HCT116 (cell line): Measurements from ENCODE around the gene GOLGA6L2.

ENCODE experiments used
- ATF3 ChIP-seq: IDR thresholded peaks from 2 replicates; pipeline ENCODE4 v1.6.1; 2012
- CEBPB ChIP-seq: IDR thresholded peaks from 2 replicates; pipeline ENCODE4 v1.6.1; 2012; ENCODE audit warnings: low read depth
- CTCF ChIP-seq, 3 experiments: fragments of 200-600 bp in 1 of 3; sonication (generic) in 1 of 3; IDR thresholded peaks in 2 of 3; conservative IDR thresholded peaks in 1 of 3; 2 replicates each; pipeline ENCODE4 v1.5.1; 2012 to 2017; ENCODE audit warnings: low read depth in 2 of 3, low read length in 2 of 3, antibody characterized with exemption in 1 of 3, borderline replicate concordance in 1 of 3, control low read depth in 1 of 3, mild to moderate bottlenecking in 1 of 3, mixed read lengths in 1 of 3, mixed run types in 1 of 3, moderate library complexity in 1 of 3; ENCODE audit not compliant: insufficient read depth in 1 of 3
- ELF1 ChIP-seq: IDR thresholded peaks from 2 replicates; pipeline ENCODE4 v1.6.1; 2012; ENCODE audit warnings: low read depth, borderline replicate concordance
- EZH2 ChIP-seq: fragments of 200-600 bp; sonication (generic); IDR thresholded peaks from 2 replicates; pipeline ENCODE4 v1.6.1; 2017; ENCODE audit warnings: antibody characterized with exemption, mixed run types
- EZH2phosphoT487 ChIP-seq: fragments of 200-600 bp; IDR thresholded peaks from 2 replicates; pipeline ENCODE4 v1.6.1; 2018; ENCODE audit warnings: antibody characterized with exemption, borderline replicate concordance
- MAX ChIP-seq: IDR thresholded peaks from 2 replicates; pipeline ENCODE4 v1.6.1; 2012
- POLR2A ChIP-seq: IDR thresholded peaks from 2 replicates; pipeline ENCODE4 v1.7.0; 2011; ENCODE audit warnings: borderline replicate concordance; ENCODE audit not compliant: insufficient read depth, insufficient read length; ENCODE audit errors: extremely low read depth
- POLR2AphosphoS5 ChIP-seq: IDR thresholded peaks from 2 replicates; pipeline ENCODE4 v1.6.1; 2011; ENCODE audit warnings: mild to moderate bottlenecking, low read depth, low read length, moderate library complexity
- RAD21 ChIP-seq: IDR thresholded peaks from 2 replicates; pipeline ENCODE4 v1.6.1; 2012; ENCODE audit warnings: low read depth, mild to moderate bottlenecking
- SRF ChIP-seq: IDR thresholded peaks from 2 replicates; pipeline ENCODE4 v1.6.1; 2012; ENCODE audit warnings: low read depth
- YY1 ChIP-seq: IDR thresholded peaks from 2 replicates; pipeline ENCODE4 v1.6.1; 2011; ENCODE audit warnings: low read length, low read depth, moderate library complexity, mild to moderate bottlenecking; ENCODE audit not compliant: insufficient replicate concordance; ENCODE audit errors: extremely low read depth

- TF ChIP-seq RAD21 (no peak), ATF3 (no peak), CTCF (IDR thresholded peaks at IDR 0.05 in 2 of 3, conservative IDR thresholded peaks at IDR 0.05 in 1 of 3; ENCODE audit: borderline replicate concordance in 1 of 3, insufficient read depth in 1 of 3, low read depth in 2 of 3, low read length in 2 of 3) (no peak), POLR2A (no peak), MAX (no peak), YY1 (no peak), POLR2AphosphoS5 (no peak), SRF (no peak), ELF1 (no peak), EZH2phosphoT487 (no peak), CEBPB (no peak), EZH2 (no peak)
Measured at GRCh38 chr15:23440596-23440995, 6.4 kb downstream of the GOLGA6L2 start.
